HTR-8/SVneo (cell line): ENCODE results near the gene SEC22A.

Experiments used
- DNase-seq: peaks from one replicate; pipeline ENCODE4 v3.0.0; 2011; ENCODE audit warnings: low spot score, mixed read lengths; ENCODE audit not compliant: insufficient read length
- FAIRE-seq: peaks from 2 replicates; lab custom pipeline; 2011; peaks lifted over from hg19 to GRCh38; lab: Jason Lieb, UNC

SEC22A gene

DNA sequence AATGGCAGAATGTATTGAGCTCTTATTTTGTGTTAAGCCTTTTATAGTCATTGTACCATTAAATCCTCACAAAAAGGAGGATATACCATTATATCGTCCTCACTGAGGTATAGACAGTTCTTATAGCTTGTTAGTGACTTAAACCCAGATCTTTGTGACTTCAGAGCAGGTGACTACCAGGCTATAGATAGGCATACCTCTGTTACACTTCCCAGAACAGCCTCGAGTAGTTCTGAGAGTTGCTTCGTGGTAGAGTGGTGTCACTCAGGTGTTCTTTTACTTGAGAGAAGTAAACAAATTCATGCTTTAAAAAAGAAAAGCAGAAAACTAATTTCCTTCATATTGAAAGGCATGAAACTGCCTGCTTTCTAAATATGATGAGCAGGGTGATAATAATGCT, 59.9 kb downstream of the SEC22A start:
- DNase-seq (no peak), FAIRE-seq (no peak)

DNA sequence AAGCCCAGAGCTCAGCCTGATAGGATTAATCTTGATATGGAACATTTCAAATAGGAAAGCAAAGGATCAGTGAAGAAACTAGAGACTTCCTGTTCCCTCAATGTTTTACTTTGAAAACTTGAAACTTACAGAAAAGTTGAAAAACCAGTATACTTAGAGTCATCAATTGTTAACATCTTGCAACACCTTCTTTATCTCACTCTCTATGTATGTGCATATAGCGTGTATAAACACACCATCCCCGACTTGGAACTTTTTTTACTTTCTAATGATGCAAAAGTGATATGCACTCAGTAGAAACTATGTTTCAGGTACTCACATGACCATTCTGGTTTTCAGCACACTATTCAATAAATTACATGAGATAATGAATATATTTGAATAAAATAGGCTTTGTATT, 60.5 kb downstream of the SEC22A start:
- DNase-seq (no peak), FAIRE-seq (no peak)

GRCh38 chr3:123262868-123263267, 61.1 kb downstream of the SEC22A start:
- DNase-seq = no peak
- no peak for FAIRE-seq

DNA sequence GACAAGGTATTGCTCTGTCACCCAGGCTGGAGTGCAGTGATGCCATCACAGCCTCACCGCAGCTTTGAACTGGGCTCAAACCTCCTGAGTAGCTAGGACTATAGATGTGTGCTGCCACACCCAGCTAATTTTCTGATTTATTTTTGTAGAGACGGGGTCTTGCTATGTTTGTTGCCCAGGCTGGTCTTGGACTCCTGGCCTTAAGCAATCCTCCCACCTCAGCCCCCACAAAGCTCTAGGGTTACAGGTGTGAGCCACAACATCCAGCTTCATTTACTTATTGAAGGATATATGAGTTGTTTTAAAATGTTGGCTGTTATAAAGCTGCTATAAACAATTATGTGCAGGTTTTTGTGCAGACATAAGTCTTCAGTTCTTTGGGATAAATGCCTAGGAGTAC, 62.2 kb downstream of the SEC22A start:
- DNase-seq = no peak
- FAIRE-seq = no peak

DNA sequence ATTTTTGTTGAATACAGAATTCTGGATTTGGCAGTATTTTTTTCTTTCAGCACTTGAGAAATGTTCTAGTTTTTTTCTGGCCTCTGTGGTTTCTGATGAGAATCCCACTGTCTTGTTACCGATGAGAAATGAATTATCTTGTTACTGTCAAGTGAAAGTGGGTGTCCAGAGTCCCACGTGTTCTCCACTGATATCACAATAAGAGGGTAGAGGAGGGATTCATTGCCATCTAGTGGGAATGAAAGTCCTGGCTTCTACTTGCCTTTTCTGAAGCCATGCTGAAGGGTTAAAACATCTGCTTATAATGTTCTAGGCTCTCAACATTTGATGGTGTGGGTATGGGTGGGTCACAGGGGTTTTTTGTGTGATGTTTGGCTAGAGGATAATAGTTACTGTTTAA, 66.1 kb downstream of the SEC22A start:
- no peak for DNase-seq
- FAIRE-seq = no peak

DNA sequence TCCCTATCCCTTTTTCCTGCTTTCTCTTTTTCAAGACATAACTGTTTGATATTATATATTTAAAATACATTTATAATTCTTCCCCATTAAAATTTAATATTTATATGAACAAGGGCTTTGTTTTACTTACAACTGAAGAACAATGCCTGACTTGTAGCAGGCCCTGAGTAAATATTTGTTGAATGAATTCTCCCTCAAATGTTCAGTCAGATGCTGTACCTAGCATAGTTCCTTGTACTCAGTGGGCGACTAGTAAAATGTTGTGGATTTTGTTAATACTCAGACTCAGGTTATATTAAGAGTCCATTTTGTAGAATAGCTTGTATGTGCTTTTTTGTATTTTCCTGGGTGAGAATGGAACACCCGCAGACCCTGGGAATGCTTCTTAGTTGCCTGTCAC, 69.1 kb downstream of the SEC22A start:
- no peak for DNase-seq
- FAIRE-seq = no peak

- FAIRE-seq (no peak), DNase-seq (no peak)
These were observed 69.9 kb downstream of the SEC22A start for GRCh38 chr3:123271466-123272159.

GRCh38 chr3:123272547-123272946, 70.8 kb downstream of the SEC22A start:
- DNase-seq = no peak
- FAIRE-seq = no peak

DNA sequence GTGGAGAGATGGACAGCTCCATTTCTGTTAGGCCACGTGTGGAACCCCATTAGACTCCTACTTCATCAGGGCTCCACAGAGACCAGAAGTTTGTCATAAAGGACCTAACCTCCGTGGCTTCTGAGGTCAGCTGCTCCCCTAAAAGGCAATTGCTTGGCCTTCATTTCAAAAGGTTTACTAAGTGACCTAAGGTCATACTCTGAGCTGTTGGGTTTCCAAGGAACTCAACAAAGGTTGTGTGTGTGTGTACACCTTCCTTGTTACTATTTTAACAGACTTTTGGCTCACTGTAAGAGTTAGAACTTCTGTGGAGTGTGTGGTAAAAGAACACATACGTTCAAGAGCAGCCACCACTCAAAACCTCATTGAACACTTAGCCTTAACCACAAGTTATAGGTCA, 73.9 kb downstream of the SEC22A start:
- no peak for DNase-seq
- FAIRE-seq = no peak

DNA sequence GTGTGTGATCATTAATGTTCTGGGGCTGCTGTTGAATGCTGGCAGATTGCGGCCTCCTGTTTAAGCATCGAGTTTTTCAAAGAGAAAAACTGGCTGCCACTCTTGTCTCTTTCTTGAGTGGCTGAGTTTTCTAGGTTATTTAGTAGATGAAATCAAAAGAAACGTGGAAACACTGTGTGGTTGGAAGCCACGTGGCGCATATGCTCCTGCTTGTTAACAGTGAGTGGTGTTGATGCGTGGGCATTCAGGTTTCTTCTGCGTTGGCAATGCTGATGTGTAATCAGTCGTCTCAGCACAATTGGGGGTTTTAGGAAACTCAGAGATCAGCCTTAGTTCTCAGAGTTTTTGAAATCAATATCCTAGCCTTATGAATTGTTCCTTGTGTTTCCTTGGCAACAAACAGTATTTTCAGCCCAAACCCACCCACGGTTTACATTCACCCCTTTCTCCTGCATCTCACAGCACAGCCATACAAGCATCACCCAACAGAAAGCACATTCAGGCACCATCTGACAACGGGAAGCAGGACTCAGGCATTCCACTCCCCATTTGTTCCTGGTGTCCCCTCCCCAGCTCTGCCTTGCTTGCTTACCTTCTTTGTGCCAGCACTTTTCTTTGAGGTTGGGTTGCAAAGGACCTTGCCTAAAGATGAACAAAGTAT, 74.7 kb downstream of the SEC22A start:
- no peak for DNase-seq
- FAIRE-seq = peak; percentile 52

DNA sequence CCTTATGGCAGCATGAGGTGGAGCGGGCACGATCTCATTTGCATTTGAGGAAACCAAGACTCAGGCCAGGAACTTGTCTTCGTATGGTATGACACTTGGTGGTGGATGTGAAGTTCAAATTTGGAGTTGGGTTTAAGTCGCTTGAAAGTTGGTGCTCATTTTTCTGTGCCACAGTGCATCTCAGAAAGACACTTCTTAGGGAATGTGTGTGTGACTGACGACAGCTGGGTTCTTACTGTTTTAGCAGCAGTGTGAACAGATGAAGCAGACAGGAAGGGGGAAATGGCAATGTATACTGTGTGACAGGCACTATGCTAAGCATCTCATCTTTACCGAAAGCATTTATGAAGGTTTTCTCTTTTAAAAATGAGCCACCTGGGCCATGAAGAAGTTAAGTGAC, 75.4 kb downstream of the SEC22A start:
- FAIRE-seq (no peak), DNase-seq (no peak)

DNA sequence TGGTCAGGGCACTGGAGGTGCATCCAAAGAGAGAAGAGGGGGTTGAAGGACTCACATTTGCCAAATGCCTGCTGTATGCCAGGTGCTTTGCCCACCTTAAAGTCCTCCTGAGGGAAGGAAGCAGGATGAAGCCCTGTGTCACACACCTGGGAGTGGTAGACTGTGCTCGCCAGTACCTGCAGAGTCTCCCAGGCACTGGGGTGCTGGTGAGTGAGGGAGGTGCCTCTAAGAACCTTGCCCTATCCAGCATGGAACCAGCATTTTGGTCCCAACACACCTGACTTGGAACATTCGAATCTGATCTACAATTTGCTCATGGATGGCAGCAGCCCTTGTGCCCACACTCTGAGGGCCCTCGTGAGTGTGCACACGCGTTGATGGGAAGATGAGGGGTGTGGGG, 76.7 kb downstream of the SEC22A start:
- DNase-seq = no peak
- FAIRE-seq = no peak

- no peak for FAIRE-seq
These were observed 77.4 kb downstream of the SEC22A start for GRCh38 chr3:123279121-123279520.

DNA sequence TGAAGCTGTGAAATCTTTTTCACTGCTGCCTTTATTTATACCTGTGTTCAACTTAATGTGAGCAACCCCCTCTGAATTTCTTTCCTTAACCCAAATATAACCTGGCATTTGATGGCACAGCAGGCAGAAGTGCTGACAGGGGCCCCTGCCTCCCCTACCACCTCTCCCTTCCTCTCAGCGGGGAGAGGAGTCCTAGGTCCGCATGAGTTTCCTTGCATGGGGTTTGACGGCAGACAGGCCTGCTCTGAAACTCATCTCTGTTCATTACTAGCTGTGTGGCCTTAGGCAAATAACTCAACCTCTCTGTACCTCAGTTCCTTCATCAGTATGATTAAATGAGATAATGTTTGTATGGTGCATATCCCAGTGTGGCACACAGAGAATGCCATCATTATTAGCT, 79.7 kb downstream of the SEC22A start:
- DNase-seq (no peak), FAIRE-seq (no peak)

More at GRCh38 chr3:123279121-123279520, 77.4 kb downstream of the SEC22A start:
- no peak for DNase-seq

- DNase-seq = no peak
These were observed 80.2 kb downstream of the SEC22A start for GRCh38 chr3:123281929-123282328.

DNA sequence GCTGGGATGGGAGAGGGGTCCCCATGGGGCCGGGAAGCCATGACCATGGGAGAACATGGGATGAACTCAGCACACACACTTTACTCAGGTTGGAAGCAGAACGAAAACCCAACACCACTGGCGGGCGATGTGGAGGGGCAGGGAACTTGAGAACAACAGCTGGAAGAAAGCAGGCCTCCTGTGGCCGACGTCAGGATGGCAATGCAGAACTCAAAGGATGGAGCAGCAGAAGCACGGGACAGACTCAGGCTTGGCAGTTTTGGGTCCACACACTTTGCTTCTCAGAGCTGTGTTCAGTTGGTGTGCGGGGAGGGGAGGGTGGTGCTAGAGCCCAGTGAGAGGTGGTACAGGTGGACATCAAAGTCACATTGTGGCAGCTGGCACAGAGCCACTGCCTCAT, 80.7 kb downstream of the SEC22A start:
- no peak for FAIRE-seq
- no peak for DNase-seq

More at GRCh38 chr3:123281929-123282328, 80.2 kb downstream of the SEC22A start:
- FAIRE-seq = no peak

GRCh38 chr3:123283074-123283473, 81.3 kb downstream of the SEC22A start:
- no peak for FAIRE-seq
- DNase-seq = no peak

- DNase-seq = no peak
- no peak for FAIRE-seq
These were observed 82.1 kb downstream of the SEC22A start for GRCh38 chr3:123283657-123284398.

- no peak for FAIRE-seq
- DNase-seq = no peak
These were observed 82.8 kb downstream of the SEC22A start for GRCh38 chr3:123284399-123285010.

DNA sequence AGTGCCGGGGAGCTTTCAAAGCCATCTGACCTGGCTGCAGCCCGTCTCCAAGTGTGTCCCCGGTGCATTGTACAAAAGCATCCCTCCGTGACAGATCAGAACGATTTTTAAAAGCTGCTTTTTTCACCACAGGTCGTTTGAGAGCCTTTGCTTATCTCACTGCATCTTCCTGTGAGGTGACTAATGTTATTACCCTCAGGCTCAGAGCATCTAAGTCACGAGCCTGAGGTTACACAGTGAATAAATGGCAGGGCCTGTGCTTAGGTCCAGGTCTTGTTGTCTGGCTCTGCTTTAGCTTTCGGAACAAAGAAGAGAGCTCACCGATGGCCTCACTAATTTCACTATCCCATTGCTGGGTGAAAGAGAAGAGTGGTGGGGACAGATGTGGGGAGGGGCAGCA, 83.3 kb downstream of the SEC22A start:
- no peak for FAIRE-seq
- DNase-seq = no peak

GRCh38 chr3:123285479-123285878, 83.7 kb downstream of the SEC22A start:
- FAIRE-seq = no peak
- DNase-seq = no peak
